SK-N-SH (cell line): ENCODE data around the gene VCP. TPM values are rescaled to one million over a fixed set of nuclear protein-coding genes. Genes with fewer than 3 reads are reported as not detected.

ENCODE experiments used
- CTCF ChIA-PET: fragments of 300-600, 350-600 bp; formaldehyde crosslinking; extraction: SDS; loops from one replicate; lab custom pipeline; 2021; lab: Yijun Ruan, JAX
- POLR2A ChIA-PET: fragments of 350-600 bp; sonication (Branson Sonifier 250); formaldehyde crosslinking; extraction: SDS; loops from one replicate; lab custom pipeline; 2020; ENCODE audit warnings: antibody characterized with exemption, inconsistent platforms; lab: Yijun Ruan, JAX
- DNase-seq: peaks from one replicate; pipeline ENCODE4 v3.0.0; 2012
- H2AFZ ChIP-seq: fragments of 200-600 bp; sonication (generic); 2 replicates; pipeline ENCODE4 v1.8.1; 2016; ENCODE audit warnings: antibody characterized with exemption, mild to moderate bottlenecking, low read depth
- H3F3A ChIP-seq: fragments of 200-600 bp; sonication (generic); replicated peaks from 2 replicates; pipeline ENCODE3; 2016; ENCODE audit warnings: antibody characterized with exemption, mild to moderate bottlenecking; ENCODE audit not compliant: insufficient read depth
- H3K27ac ChIP-seq, 2 experiments: fragments of 200-500 bp in 1 of 2; fragments of 200-600 bp in 1 of 2; sonication (Bioruptor generic) in 1 of 2; sonication (generic), shearing (Covaris generic) in 1 of 2; 2 replicates each; pipeline versions ENCODE4 v1.5.1 to v1.6.1; 2014 to 2016; ENCODE audit warnings: low read depth in 2 of 2, inconsistent platforms in 1 of 2, low read length in 1 of 2, mild to moderate bottlenecking in 1 of 2, mixed read lengths in 1 of 2
- H3K27me3 ChIP-seq: fragments of 200-600 bp; sonication (generic), shearing (Covaris generic); 2 replicates; pipeline ENCODE4 v1.6.1; 2016; ENCODE audit warnings: mixed run types; ENCODE audit not compliant: insufficient read depth
- H3K36me3 ChIP-seq, 2 experiments: fragments of 200-500 bp in 1 of 2; fragments of 200-600 bp in 1 of 2; sonication (Bioruptor generic) in 1 of 2; sonication (generic) in 1 of 2; replicated peaks in 1 of 2; 2 replicates each; pipeline versions ENCODE3 to v1.5.1; 2014 to 2016; ENCODE audit warnings: low read length in 1 of 2, mild to moderate bottlenecking in 1 of 2; ENCODE audit not compliant: insufficient read depth in 2 of 2, control insufficient read depth in 1 of 2
- H3K4me1 ChIP-seq, 2 experiments: fragments of 200-500 bp in 1 of 2; fragments of 200-600 bp in 1 of 2; sonication (Bioruptor generic) in 1 of 2; sonication (generic), shearing (Covaris generic) in 1 of 2; 2 replicates each; pipeline versions ENCODE4 v1.5.1 to v1.6.1; 2014 to 2016; ENCODE audit warnings: low read depth in 1 of 2, low read length in 1 of 2, mixed run types in 1 of 2; ENCODE audit not compliant: insufficient read depth in 2 of 2, control insufficient read depth in 1 of 2
- H3K4me2 ChIP-seq: fragments of 200-600 bp; sonication (generic), shearing (Covaris generic); 2 replicates; pipeline ENCODE4 v1.6.1; 2017; ENCODE audit warnings: mixed run types
- H3K4me3 ChIP-seq, 2 experiments: fragments of 200-500 bp in 1 of 2; fragments of 200-600 bp in 1 of 2; sonication (Bioruptor generic) in 1 of 2; sonication (generic), shearing (Covaris generic) in 1 of 2; 2 replicates each; pipeline versions ENCODE4 v1.5.1 to v1.8.1; 2014 to 2016; ENCODE audit warnings: low read depth in 2 of 2, inconsistent platforms in 1 of 2, low read length in 1 of 2, mild to moderate bottlenecking in 1 of 2, mixed read lengths in 1 of 2, moderate library complexity in 1 of 2
- H3K79me2 ChIP-seq: fragments of 200-600 bp; sonication (generic); 2 replicates; pipeline ENCODE4 v1.8.1; 2017; ENCODE audit warnings: mild to moderate bottlenecking; ENCODE audit not compliant: insufficient read depth
- H3K9ac ChIP-seq: fragments of 200-600 bp; sonication (generic); 2 replicates; pipeline ENCODE4 v1.6.1; 2017; ENCODE audit warnings: mixed run types
- H3K9me2 ChIP-seq: fragments of 200-600 bp; sonication (generic); 2 replicates; pipeline ENCODE4 v1.6.1; 2017; ENCODE audit warnings: mixed run types
- H3K9me3 ChIP-seq: fragments of 200-600 bp; sonication (generic); 2 replicates; pipeline ENCODE4 v1.6.1; 2017; ENCODE audit warnings: mixed run types, mild to moderate bottlenecking, moderate library complexity
- H4K20me1 ChIP-seq: fragments of 200-600 bp; sonication (generic); 2 replicates; pipeline ENCODE4 v1.6.1; 2017; ENCODE audit warnings: mild to moderate bottlenecking, mixed run types; ENCODE audit not compliant: insufficient read depth
- CHD2 ChIP-seq: fragments of 150-350 bp; IDR thresholded peaks from 2 replicates; pipeline ENCODE4 v1.6.1; 2018; ENCODE audit warnings: low read length; ENCODE audit not compliant: partially characterized antibody
- CTCF ChIP-seq: fragments of 200-600 bp; sonication (generic); IDR thresholded peaks from 2 replicates; pipeline ENCODE4 v1.6.1; 2017; ENCODE audit warnings: antibody characterized with exemption, mild to moderate bottlenecking, moderate library complexity
- FOSL2 ChIP-seq: IDR thresholded peaks from 2 replicates; pipeline ENCODE4 v1.4.0; 2012; ENCODE audit warnings: low read depth, mild to moderate bottlenecking, moderate library complexity, borderline replicate concordance
- GABPA ChIP-seq: IDR thresholded peaks from 2 replicates; pipeline ENCODE4 v1.4.0; 2012; ENCODE audit warnings: low read depth, mild to moderate bottlenecking
- IRF3 ChIP-seq: fragments of 150-350 bp; IDR thresholded peaks from 2 replicates; pipeline ENCODE4 v1.6.1; 2016; ENCODE audit warnings: mild to moderate bottlenecking, low read depth, low read length
- MAX ChIP-seq: IDR thresholded peaks from 2 replicates; pipeline ENCODE4 v1.4.0; 2012; ENCODE audit warnings: low read depth
- MEF2A ChIP-seq: IDR thresholded peaks from 2 replicates; pipeline ENCODE4 v1.4.0; 2012; ENCODE audit warnings: low read depth, borderline replicate concordance
- MXI1 ChIP-seq: IDR thresholded peaks from 2 replicates; pipeline ENCODE4 v1.6.1; 2012; ENCODE audit warnings: mild to moderate bottlenecking, low read depth, low read length, improper control_type of control experiment
- NFIC ChIP-seq: IDR thresholded peaks from 2 replicates; pipeline ENCODE4 v1.4.0; 2012; ENCODE audit warnings: borderline replicate concordance
- NRF1 ChIP-seq: IDR thresholded peaks from 2 replicates; pipeline ENCODE4 v1.6.1; 2012; ENCODE audit warnings: low read depth, mild to moderate bottlenecking, low read length
- RAD21 ChIP-seq: IDR thresholded peaks from 2 replicates; pipeline ENCODE4 v1.6.1; 2012; ENCODE audit warnings: mild to moderate bottlenecking, low read length
- RCOR1 ChIP-seq: fragments of 150-350 bp; IDR thresholded peaks from 2 replicates; pipeline ENCODE4 v1.6.1; 2017; ENCODE audit warnings: antibody characterized with exemption, low read length
- RFX5 ChIP-seq: IDR thresholded peaks from 2 replicates; pipeline ENCODE4 v1.6.1; 2012; ENCODE audit warnings: mild to moderate bottlenecking, improper control_type of control experiment, low read length
- SIN3A ChIP-seq: IDR thresholded peaks from 2 replicates; pipeline ENCODE4 v1.6.1; 2012; ENCODE audit warnings: low read depth, mild to moderate bottlenecking, low read length, moderate library complexity, borderline replicate concordance
- SMC3 ChIP-seq: IDR thresholded peaks from 2 replicates; pipeline ENCODE4 v1.6.1; 2012; ENCODE audit warnings: low read depth, low read length, improper control_type of control experiment
- TAF1 ChIP-seq: IDR thresholded peaks from 2 replicates; pipeline ENCODE4 v1.6.1; 2012; ENCODE audit warnings: low read depth, mild to moderate bottlenecking, low read length, moderate library complexity, borderline replicate concordance
- TCF12 ChIP-seq: IDR thresholded peaks from 2 replicates; pipeline ENCODE4 v1.4.0; 2012
- ZBTB33 ChIP-seq: IDR thresholded peaks from 2 replicates; pipeline ENCODE4 v1.4.0; 2012; ENCODE audit warnings: low read depth, borderline replicate concordance
- WGBS: methylation state at CpG from one replicate; pipeline ENCODE4 v1.1.6; 2017; ENCODE audit warnings: low lambda C conversion rate; 5-methylcytosine and 5-hydroxymethylcytosine counted together
- polyA plus RNA-seq, 3 experiments: library from polyadenylated mRNA; depleted of rRNA; stranded (reverse); fragments of >200 nt; gene quantifications; 2 replicates each; pipeline ENCODE4 v1.2.3, GENCODE V29; 2012

VCP gene
- polyA plus RNA-seq, 1 of the 3 experiments (the other 2 are of a cell fraction): 238 TPM

GRCh38 chr9:35116898-35117551 lies 44.6 kb upstream of the VCP start:
- Histone ChIP-seq H3K9ac (no peak overlapping the region), H3K79me2 (peaks cover 26% of the 10 kb centered on the region), H3K9me3 (no peaks in the 10 kb centered on the region), H4K20me1 (no peaks in the 10 kb centered on the region), H3K36me3 (peaks cover 0 to 5% of the 10 kb centered on the region in 2 experiments), H3F3A (peaks cover 39% of the 10 kb centered on the region), H3K4me3 (peak overlapping the region; percentile 76 to 85), H3K27ac (peak overlapping the region in 1 of 2 experiments; percentile 97; a peak in 1 of 4 replicates), H3K27me3 (no peaks in the 10 kb centered on the region), H3K4me2 (peak overlapping the region; percentile 99), H3K4me1 (peaks cover 23 to 29% of the 10 kb centered on the region in 2 experiments), H3K9me2 (no peaks in the 10 kb centered on the region), H2AFZ (peak overlapping the region; percentile 92; the same call in 1 of the 2 replicates)
- ChIA-PET POLR2A (interaction anchor here (0.7 kb wide), 1 partner anchor 14 kb away, joined by 4 read pairs; the partner anchor contains the start of gene STOML2), CTCF (interaction anchor here (0.6 to 3.6 kb wide), 34 partner anchors 9 to 453 kb away, joined by 3 to 55 read pairs (median 4); partner anchors contain the start of genes FANCG, STOML2 and UNC13B)
- TF ChIP-seq MXI1 (no peak; the same call in 1 of the 2 replicates), SIN3A (0 out of 2 replicates have a peak, but pooled peaks have one; percentile 41), CHD2 (no peak), RCOR1 (no peak), RAD21 (peak; percentile 93), TAF1 (no peak), SMC3 (peak; percentile 94), TCF12 (peak; percentile 64), MEF2A (no peak), NFIC (no peak), MAX (0 out of 2 replicates have a peak, but pooled peaks have one; percentile 14), RFX5 (0 out of 2 replicates have a peak, but pooled peaks have one; percentile 23), ZBTB33 (no peak), CTCF (peak; percentile 97), IRF3 (no peak), GABPA (no peak), FOSL2 (no peak), NRF1 (no peak; the same call in 1 of the 2 replicates)
- peak; percentile 81 for DNase-seq
- WGBS: 40% methylated on average over 26 of the region's 30 CpGs
